Suprapubic skin (tissue), 4 donors: ENCODE data around the gene LHPP. TPM values are rescaled to one million over a fixed set of nuclear protein-coding genes. Genes with fewer than 3 reads are reported as not detected.

Experiments
- DNase-seq, 2 donors: peaks; one replicate each; pipeline ENCODE4 v3.0.0-alpha.2; 2019; ENCODE audit warnings: low spot score in 2 of 2
- H3K27ac ChIP-seq: fragments of 200-600 bp; sonication (generic); one replicate; pipeline ENCODE4 v1.5.1; 2019
- H3K27me3 ChIP-seq: fragments of 200-600 bp; sonication (generic); one replicate; pipeline ENCODE4 v1.5.1; 2019
- H3K36me3 ChIP-seq: fragments of 200-600 bp; sonication (generic); one replicate; pipeline ENCODE4 v1.5.1; 2019
- H3K4me1 ChIP-seq: fragments of 200-600 bp; sonication (generic); one replicate; pipeline ENCODE4 v1.5.1; 2019
- H3K4me3 ChIP-seq: fragments of 200-600 bp; sonication (generic); one replicate; pipeline ENCODE4 v1.5.1; 2019; ENCODE audit warnings: mild to moderate bottlenecking
- H3K9me3 ChIP-seq: fragments of 200-600 bp; sonication (generic); one replicate; pipeline ENCODE4 v1.5.1; 2019
- EP300 ChIP-seq: sonication (generic); formaldehyde crosslinking; IDR thresholded peaks from one replicate; pipeline ENCODE4 v1.6.1; 2017; ENCODE audit warnings: antibody characterized with exemption
- POLR2A ChIP-seq, 2 donors: fragments of 450-650 bp; IDR thresholded peaks; one replicate each; pipeline ENCODE4 v1.6.1; 2017; ENCODE audit warnings: antibody characterized with exemption in 2 of 2, mild to moderate bottlenecking in 2 of 2, moderate library complexity in 2 of 2
- POLR2AphosphoS5 ChIP-seq, 3 donors: sonication (generic); formaldehyde crosslinking; IDR thresholded peaks; one replicate each; pipeline ENCODE4 v1.6.1; 2017; ENCODE audit warnings: antibody characterized with exemption in 3 of 3
- WGBS: methylation state at CpG from one replicate; pipeline ENCODE4 v1.1.5; 2018; 5-methylcytosine and 5-hydroxymethylcytosine counted together
- total RNA-seq, 4 donors: library from RNA; depleted of rRNA; stranded (reverse); fragments of >200 nt; gene quantifications; one replicate each; pipeline ENCODE4 v1.1.0, GENCODE V29; 2016
- TF ChIP-seq, protein P1 (sequence below), 2 donors: fragments of 200-600 bp in 1 of 2; fragments of 450-650 bp in 1 of 2; sonication (generic) in 1 of 2; IDR thresholded peaks; one replicate each; pipeline ENCODE4 v1.5.1; 2016 to 2019; ENCODE audit warnings: antibody characterized with exemption in 2 of 2, mild to moderate bottlenecking in 1 of 2, moderate library complexity in 1 of 2

LHPP gene
- total RNA-seq, 4 donors from 2014 or later, result 14.4 to 22.6 (median 15.3) TPM

DNA sequence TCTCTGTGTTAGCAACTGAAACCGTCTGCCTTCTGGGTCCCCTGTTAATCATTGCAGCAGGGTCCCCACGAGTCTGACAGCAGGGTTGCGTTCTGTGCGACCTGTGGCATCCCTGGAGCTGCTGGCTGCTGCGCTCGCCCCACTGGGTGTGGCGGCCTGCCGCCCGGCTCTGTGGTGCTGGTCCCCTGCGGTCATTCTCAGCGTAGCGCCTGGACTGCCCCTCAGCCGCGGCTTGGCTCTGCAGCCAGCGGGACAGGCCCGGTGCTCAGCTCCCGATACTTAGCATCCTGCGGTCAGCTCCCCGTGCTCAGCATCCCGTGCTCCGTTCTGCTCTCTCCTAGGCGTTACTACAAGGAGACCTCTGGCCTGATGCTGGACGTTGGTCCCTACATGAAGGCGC, 35.0 kb downstream of the LHPP start:
- no peaks in the 10 kb centered on the region for H3K27me3 ChIP-seq
- 95% methylated on average over 24 of the region's 24 CpGs for WGBS
- H3K9me3 ChIP-seq, result no peaks in the 10 kb centered on the region
- H3K4me1 ChIP-seq, result peaks cover 7% of the 10 kb centered on the region
- DNase-seq, result no peak
- H3K27ac ChIP-seq, result no peak overlapping the region
- no peak overlapping the region for H3K4me3 ChIP-seq
- TF ChIP-seq, protein P1, sequence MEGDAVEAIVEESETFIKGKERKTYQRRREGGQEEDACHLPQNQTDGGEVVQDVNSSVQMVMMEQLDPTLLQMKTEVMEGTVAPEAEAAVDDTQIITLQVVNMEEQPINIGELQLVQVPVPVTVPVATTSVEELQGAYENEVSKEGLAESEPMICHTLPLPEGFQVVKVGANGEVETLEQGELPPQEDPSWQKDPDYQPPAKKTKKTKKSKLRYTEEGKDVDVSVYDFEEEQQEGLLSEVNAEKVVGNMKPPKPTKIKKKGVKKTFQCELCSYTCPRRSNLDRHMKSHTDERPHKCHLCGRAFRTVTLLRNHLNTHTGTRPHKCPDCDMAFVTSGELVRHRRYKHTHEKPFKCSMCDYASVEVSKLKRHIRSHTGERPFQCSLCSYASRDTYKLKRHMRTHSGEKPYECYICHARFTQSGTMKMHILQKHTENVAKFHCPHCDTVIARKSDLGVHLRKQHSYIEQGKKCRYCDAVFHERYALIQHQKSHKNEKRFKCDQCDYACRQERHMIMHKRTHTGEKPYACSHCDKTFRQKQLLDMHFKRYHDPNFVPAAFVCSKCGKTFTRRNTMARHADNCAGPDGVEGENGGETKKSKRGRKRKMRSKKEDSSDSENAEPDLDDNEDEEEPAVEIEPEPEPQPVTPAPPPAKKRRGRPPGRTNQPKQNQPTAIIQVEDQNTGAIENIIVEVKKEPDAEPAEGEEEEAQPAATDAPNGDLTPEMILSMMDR (IDR thresholded peaks at IDR 0.05), result no peak
- no peak for TF ChIP-seq POLR2AphosphoS5 (IDR thresholded peaks at IDR 0.05)
- TF ChIP-seq EP300, result no peak
- no peak for TF ChIP-seq POLR2A (IDR thresholded peaks at IDR 0.05)
- peaks cover 6% of the 10 kb centered on the region for H3K36me3 ChIP-seq

DNA sequence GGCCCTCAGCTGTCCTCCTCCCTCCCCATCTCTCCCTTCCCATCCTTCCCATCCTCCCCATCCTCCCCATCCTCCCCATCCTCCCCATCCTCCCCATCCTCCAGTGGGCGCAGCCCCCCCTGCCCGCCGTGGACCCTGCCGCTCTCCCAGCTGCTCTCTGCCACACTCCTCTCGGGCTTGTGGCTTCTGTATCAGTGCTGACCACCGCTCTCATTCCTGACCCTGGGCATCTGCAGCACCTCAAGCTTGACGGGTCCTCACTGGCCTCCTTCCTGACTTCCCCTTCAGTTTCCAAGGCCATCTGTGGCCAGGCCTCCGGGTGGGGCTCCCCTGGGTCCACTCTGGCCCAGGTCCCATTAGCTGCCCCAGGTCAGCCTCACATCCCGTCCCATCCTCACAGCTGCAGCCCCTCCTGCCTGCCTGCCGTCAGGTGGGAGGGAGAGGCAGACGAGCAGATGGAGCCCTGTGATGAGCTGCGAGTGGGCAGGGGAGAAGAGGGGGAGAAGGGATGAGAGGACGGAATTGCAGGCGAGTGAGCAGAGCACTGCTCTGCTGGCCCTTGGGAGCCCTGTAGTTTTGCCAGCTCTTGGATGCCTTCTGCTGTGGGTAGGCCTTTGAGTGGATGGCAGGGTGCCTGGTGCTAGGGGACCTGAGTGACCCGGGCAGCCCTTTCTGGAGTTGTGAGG, 35.7 kb downstream of the LHPP start:
- H3K9me3 ChIP-seq, result no peaks in the 10 kb centered on the region
- no peak overlapping the region for H3K27ac ChIP-seq
- no peaks in the 10 kb centered on the region for H3K27me3 ChIP-seq
- H3K36me3 ChIP-seq, result peaks cover 6% of the 10 kb centered on the region
- no peak for DNase-seq
- no peak overlapping the region for H3K4me3 ChIP-seq
- peaks cover 7% of the 10 kb centered on the region for H3K4me1 ChIP-seq
- WGBS, result 94% methylated on average over 13 of the region's 15 CpGs
- TF ChIP-seq EP300 (no peak), POLR2AphosphoS5 (IDR thresholded peaks at IDR 0.05) (no peak), POLR2A (IDR thresholded peaks at IDR 0.05) (no peak)
- TF ChIP-seq, protein P1 (IDR thresholded peaks at IDR 0.05), result no peak

DNA sequence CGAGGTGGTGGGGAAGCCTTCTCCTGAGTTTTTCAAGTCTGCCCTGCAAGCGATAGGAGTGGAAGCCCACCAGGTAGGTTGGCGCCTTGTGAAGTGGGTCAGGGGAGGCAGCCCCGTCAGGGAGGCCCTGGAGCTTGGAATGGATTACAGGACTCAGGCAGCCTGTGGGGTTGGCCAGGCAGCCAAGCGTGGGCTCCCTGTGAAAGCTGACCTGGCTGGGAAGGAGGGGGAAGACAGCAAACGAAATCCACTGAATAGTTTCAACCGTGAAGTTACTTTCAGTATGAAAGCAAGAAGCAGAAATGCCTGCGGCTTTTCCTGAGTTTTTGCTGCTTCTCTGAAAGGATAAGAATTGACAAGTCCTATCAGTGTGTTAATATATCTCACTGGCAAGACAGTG, 36.4 kb downstream of the LHPP start:
- no peaks in the 10 kb centered on the region for H3K27me3 ChIP-seq
- H3K36me3 ChIP-seq, result peaks cover 6% of the 10 kb centered on the region
- TF ChIP-seq, protein P1 (IDR thresholded peaks at IDR 0.05), result no peak
- TF ChIP-seq POLR2AphosphoS5 (IDR thresholded peaks at IDR 0.05) (no peak), EP300 (no peak), POLR2A (IDR thresholded peaks at IDR 0.05) (no peak)
- 89% methylated on average over 8 of the region's 8 CpGs for WGBS
- no peak overlapping the region for H3K27ac ChIP-seq
- peaks cover 7% of the 10 kb centered on the region for H3K4me1 ChIP-seq
- no peak for DNase-seq
- H3K9me3 ChIP-seq, result no peaks in the 10 kb centered on the region
- H3K4me3 ChIP-seq, result no peak overlapping the region

DNA sequence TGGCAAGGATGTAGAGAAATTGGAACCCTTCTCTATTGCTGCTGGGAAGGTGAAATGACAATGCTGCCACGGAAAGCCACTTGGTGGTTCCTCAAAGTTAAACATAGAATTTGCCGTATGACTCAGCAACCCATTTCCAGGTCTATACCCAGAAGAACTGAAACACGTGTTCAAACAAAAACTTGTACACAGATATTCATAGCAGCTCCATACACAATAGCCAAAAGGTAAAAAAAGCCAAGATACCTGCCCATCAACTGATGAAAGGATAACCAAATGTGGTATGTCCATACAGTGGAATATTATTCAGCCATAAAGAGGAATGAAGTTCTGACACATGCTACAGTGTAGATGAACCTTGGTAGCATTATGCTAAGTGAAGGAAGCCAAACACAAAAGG, 39.1 kb downstream of the LHPP start:
- no peak for DNase-seq
- Histone ChIP-seq H3K4me3 (no peak overlapping the region), H3K27me3 (no peaks in the 10 kb centered on the region), H3K27ac (no peak overlapping the region), H3K4me1 (no peaks in the 10 kb centered on the region), H3K36me3 (peaks cover 6% of the 10 kb centered on the region), H3K9me3 (no peaks in the 10 kb centered on the region)
- 89% methylated on average over 3 of the region's 3 CpGs for WGBS
- no peak for TF ChIP-seq EP300
- TF ChIP-seq, protein P1 (IDR thresholded peaks at IDR 0.05), result no peak
- no peak for TF ChIP-seq POLR2A (IDR thresholded peaks at IDR 0.05)
- TF ChIP-seq POLR2AphosphoS5 (IDR thresholded peaks at IDR 0.05), result no peak

DNA sequence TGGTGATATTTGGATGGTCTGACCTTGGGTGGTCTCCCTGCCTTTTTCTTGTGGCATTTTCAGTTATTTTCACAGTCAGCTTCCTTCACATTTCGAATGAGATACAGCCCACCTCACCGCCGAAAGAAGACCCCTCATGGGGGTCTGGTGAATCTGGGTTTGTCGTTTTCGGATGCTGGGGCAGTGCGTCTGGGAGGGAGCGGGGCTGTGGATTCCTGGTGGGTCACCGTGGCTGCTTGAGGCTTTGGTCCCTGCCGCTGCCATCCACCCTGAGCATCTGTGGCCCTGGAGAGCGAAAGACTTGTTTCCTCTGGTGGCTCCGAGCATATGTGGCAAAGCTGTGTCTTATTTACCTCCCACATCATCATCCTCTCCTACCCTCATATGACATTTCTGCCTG, 43.1 kb downstream of the LHPP start:
- H3K9me3 ChIP-seq, result no peaks in the 10 kb centered on the region
- no peak overlapping the region for H3K27ac ChIP-seq
- H3K4me1 ChIP-seq, result no peaks in the 10 kb centered on the region
- TF ChIP-seq EP300, result no peak
- TF ChIP-seq POLR2AphosphoS5 (IDR thresholded peaks at IDR 0.05), result no peak
- TF ChIP-seq POLR2A (IDR thresholded peaks at IDR 0.05), result no peak
- TF ChIP-seq, protein P1 (IDR thresholded peaks at IDR 0.05), result no peak
- H3K36me3 ChIP-seq, result peaks cover 6% of the 10 kb centered on the region
- no peak overlapping the region for H3K4me3 ChIP-seq
- DNase-seq, result no peak
- 85% methylated on average over 11 of the region's 11 CpGs for WGBS
- no peaks in the 10 kb centered on the region for H3K27me3 ChIP-seq
